ENCODE measurements around the gene ZNF536. TPM values are rescaled to one million over a fixed set of nuclear protein-coding genes. Genes with fewer than 3 reads are reported as not detected.
A peak's percentile ranks its signal among the peaks of the same experiment; 100 is the strongest.
"Not testable (repeated sequence)": the region's sequence is repeated elsewhere in the genome, so short reads cannot be mapped to it uniquely, and the experiment has no call there.

The ZNF536 gene
- total RNA-seq, 1 donor from 2014 or later, result 6.4 TPM

GRCh38 chr19:30430206-30430734 is 58.1 kb downstream of the ZNF536 start:
- DNase-seq, result no peak
- no peak for ATAC-seq
- intact Hi-C loops (cut with micrococcal nuclease), result no loop called here

GRCh38 chr19:30431591-30431990 is 59.4 kb downstream of the ZNF536 start:
- ATAC-seq (no peak), DNase-seq (no peak)
- intact Hi-C loops (cut with micrococcal nuclease), result no loop called here

GRCh38 chr19:30434797-30435594 is 62.8 kb downstream of the ZNF536 start:
- no peak for DNase-seq

GRCh38 chr19:30437869-30438268 is 65.7 kb downstream of the ZNF536 start:
- intact Hi-C loops (cut with micrococcal nuclease), result no loop called here
- ATAC-seq (no peak), DNase-seq (no peak)

More at GRCh38 chr19:30434797-30435594, 62.8 kb downstream of the ZNF536 start:
- intact Hi-C loops (cut with micrococcal nuclease), result no loop called here
- ATAC-seq, result no peak

- intact Hi-C loops (cut with micrococcal nuclease), result no loop called here
- DNase-seq (no peak), ATAC-seq (no peak)
Measured at GRCh38 chr19:30439310-30439709, 67.1 kb downstream of the ZNF536 start.

- no peak for DNase-seq
- intact Hi-C loops (cut with micrococcal nuclease), result no loop called here
- no peak for ATAC-seq
Measured at GRCh38 chr19:30441011-30441410, 68.8 kb downstream of the ZNF536 start.

GRCh38 chr19:30442674-30443073 is 70.5 kb downstream of the ZNF536 start:
- ATAC-seq (no peak), DNase-seq (no peak)
- intact Hi-C loops (cut with micrococcal nuclease), result no loop called here

GRCh38 chr19:30443531-30444252 is 71.5 kb downstream of the ZNF536 start:
- intact Hi-C loops (cut with micrococcal nuclease), result no loop called here

GRCh38 chr19:30444253-30444671 is 72.1 kb downstream of the ZNF536 start:
- DNase-seq, result no peak
- no peak for ATAC-seq
- intact Hi-C loops (cut with micrococcal nuclease), result no loop called here

More at GRCh38 chr19:30443531-30444252, 71.5 kb downstream of the ZNF536 start:
- DNase-seq, result no peak
- no peak for ATAC-seq

GRCh38 chr19:30444686-30445232 is 72.6 kb downstream of the ZNF536 start:
- intact Hi-C loops (cut with micrococcal nuclease), result no loop called here
- DNase-seq, result no peak
- no peak for ATAC-seq

GRCh38 chr19:30445385-30445784 is 73.2 kb downstream of the ZNF536 start:
- DNase-seq (no peak), ATAC-seq (no peak)
- intact Hi-C loops (cut with micrococcal nuclease), result no loop called here

- intact Hi-C loops (cut with micrococcal nuclease); DNase-seq; ATAC-seq: not testable (repeated sequence)
Measured at GRCh38 chr19:30446120-30446519, 73.9 kb downstream of the ZNF536 start.

GRCh38 chr19:30446850-30447552 is 74.8 kb downstream of the ZNF536 start:
- intact Hi-C loops (cut with micrococcal nuclease), result no loop called here
- no peak for ATAC-seq
- DNase-seq, result no peak

- no peak for DNase-seq
- ATAC-seq, result no peak
- intact Hi-C loops (cut with micrococcal nuclease), result no loop called here
Measured at GRCh38 chr19:30447553-30447870, 75.3 kb downstream of the ZNF536 start.

GRCh38 chr19:30448386-30449077 is 76.3 kb downstream of the ZNF536 start:
- ATAC-seq (no peak), DNase-seq (no peak)
- intact Hi-C loops (cut with micrococcal nuclease), result no loop called here

- ATAC-seq, result no peak
- intact Hi-C loops (cut with micrococcal nuclease), result no loop called here
- no peak for DNase-seq
Measured at GRCh38 chr19:30449078-30449590, 77.0 kb downstream of the ZNF536 start.

- intact Hi-C loops (cut with micrococcal nuclease), result no loop called here
- DNase-seq (no peak), ATAC-seq (no peak)
Measured at GRCh38 chr19:30449673-30450072, 77.5 kb downstream of the ZNF536 start.

- peak; percentile 91 for ATAC-seq
- intact Hi-C loops (cut with micrococcal nuclease), result no loop called here
- peak; percentile 47 for DNase-seq
Measured at GRCh38 chr19:30450100-30450499, 77.9 kb downstream of the ZNF536 start.

GRCh38 chr19:30450835-30451321 is 78.7 kb downstream of the ZNF536 start:
- intact Hi-C loops (cut with micrococcal nuclease), result no loop called here
- ATAC-seq (peak; percentile 57), DNase-seq (peak; percentile 49)
